ENCODE measurements around the gene INKA1. TPM values are rescaled to one million over a fixed set of nuclear protein-coding genes. Genes with fewer than 3 reads are reported as not detected.

INKA1 gene
- total and polyA plus RNA-seq, 2 of the 8 experiments (the other 6 are each of a cell fraction or from before 2014, with no cell fraction given) = 1.3 to 4.7 TPM

DNA sequence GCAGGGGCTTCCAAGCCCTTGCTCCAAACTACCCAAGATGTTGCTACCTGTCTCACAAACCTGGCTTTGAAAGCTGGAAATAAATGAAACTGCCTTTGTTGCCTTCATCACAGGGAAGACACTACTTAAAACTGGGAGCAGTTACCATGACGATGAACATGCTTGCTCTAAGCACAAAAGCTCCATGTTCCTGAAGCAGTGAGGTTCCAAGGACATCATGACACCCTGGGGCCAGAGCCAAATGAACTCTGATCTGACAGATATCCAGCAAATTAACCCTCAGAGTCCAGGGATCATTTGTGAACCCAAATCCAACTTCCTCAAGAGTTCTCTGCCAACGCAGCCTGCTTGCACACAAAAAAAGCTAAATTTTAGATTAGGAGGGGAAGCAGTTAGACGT lies 42.6 kb downstream of the INKA1 start:
- Histone ChIP-seq H3K9me3 (ENCODE audit: insufficient read depth in 2 of 2, low read depth in 1 of 2, low read length in 1 of 2) (no peaks in the 10 kb centered on the region), H3K56ac (replicated peaks; ENCODE audit: insufficient read length, low read depth, low read length) (no peak overlapping the region), H2BK5ac (ENCODE audit: low read depth, low read length) (no peak overlapping the region), H2BK15ac (ENCODE audit: low read length) (no peak overlapping the region), H4K91ac (replicated peaks; ENCODE audit: insufficient read length, low read length) (no peak overlapping the region), H4K20me1 (replicated peaks in 1 of 2; ENCODE audit: control insufficient read depth in 1 of 2, insufficient read depth in 2 of 2, low read length in 2 of 2) (peaks cover 0 to 5% of the 10 kb centered on the region in 2 experiments), H4K5ac (ENCODE audit: insufficient read length, low read depth, low read length) (no peak overlapping the region), H3K27ac (ENCODE audit: low read depth, low read length) (no peak overlapping the region), H4K8ac (ENCODE audit: extremely low read depth, insufficient read depth, low read length) (no peak overlapping the region), H3K36me3 (ENCODE audit: control insufficient read depth in 2 of 4, insufficient read depth in 4 of 4, low read length in 3 of 4) (peaks cover 2 to 39% (median 30%) of the 10 kb centered on the region in 4 experiments; a peak in 6 of 8 replicates), H3K4me2 (ENCODE audit: insufficient read depth in 1 of 2, low read depth in 2 of 2, low read length in 2 of 2) (no peak overlapping the region), H3K79me1 (ENCODE audit: low read depth, low read length) (peaks cover 2% of the 10 kb centered on the region; the same call in 1 of the 2 replicates), H2BK120ac (replicated peaks; ENCODE audit: low read depth, low read length) (no peak overlapping the region), H3K4me3 (ENCODE audit: extremely low read depth in 1 of 4, insufficient read depth in 2 of 4, low read depth in 3 of 4, low read length in 4 of 4) (no peak overlapping the region), H3K4me1 (replicated peaks in 1 of 4; ENCODE audit: control insufficient read depth in 3 of 4, insufficient read depth in 4 of 4, low read length in 3 of 4) (peaks cover 0 to 6% (median 0%) of the 10 kb centered on the region in 4 experiments; a peak in 2 of 7 replicates), H3K23ac (ENCODE audit: insufficient read length) (no peak overlapping the region), H3K9ac (replicated peaks in 1 of 4; ENCODE audit: extremely low read depth in 1 of 4, low read depth in 3 of 4, low read length in 3 of 4) (no peak overlapping the region), H2BK12ac (ENCODE audit: low read depth, low read length) (no peak overlapping the region), H2AK5ac (ENCODE audit: low read depth, low read length) (no peak overlapping the region), H3K79me2 (ENCODE audit: control insufficient read depth in 1 of 2, insufficient read depth in 2 of 2, low read length in 2 of 2) (no peaks in the 10 kb centered on the region), H2AFZ (ENCODE audit: low read length) (no peak overlapping the region), H2BK20ac (ENCODE audit: low read length) (no peak overlapping the region), H3K4ac (replicated peaks; ENCODE audit: insufficient read length, low read depth, low read length) (no peak overlapping the region), H3K27me3 (replicated peaks in 1 of 4; ENCODE audit: control insufficient read depth in 3 of 4, extremely low read depth in 1 of 4, insufficient read depth in 3 of 4, low read length in 3 of 4) (no peaks in the 10 kb centered on the region), H3K23me2 (ENCODE audit: low read depth, low read length) (no peaks in the 10 kb centered on the region), H3K18ac (ENCODE audit: extremely low read depth, low read length) (no peak overlapping the region), H3K14ac (ENCODE audit: insufficient read length) (no peak overlapping the region)
- 98% methylated on average over 3 of the region's 3 CpGs; no CpG with 5 or more reads in 1 of the 2 experiments for WGBS, 2 experiments (ENCODE audit: extremely low coverage in 1 of 2, insufficient coverage in 1 of 2, insufficient read length in 1 of 2, insufficient replicate concordance in 2 of 2, low coverage in 1 of 2, low lambda C conversion rate in 2 of 2, missing lambda C conversion rate in 1 of 2)
- ChIA-PET CTCF (ENCODE audit: partially characterized antibody) (interaction anchor here (0.6 to 15.2 kb wide), 5 partner anchors 13 to 93 kb away, joined by 4 to 306 read pairs (median 9); partner anchors contain the start of genes CDHR4, INKA1, MST1R and UBA7), POLR2A (ENCODE audit: partially characterized antibody) (interaction anchor here (0.6 to 1.3 kb wide), 3 partner anchors 17 to 712 kb away, joined by 3 to 4 read pairs (median 3); no protein-coding TSS in a partner anchor)
- DNase-seq (ENCODE audit: low read depth in 1 of 2, low spot score in 2 of 2) = no peak
- no peak for FAIRE-seq
- TF ChIP-seq, protein P1, sequence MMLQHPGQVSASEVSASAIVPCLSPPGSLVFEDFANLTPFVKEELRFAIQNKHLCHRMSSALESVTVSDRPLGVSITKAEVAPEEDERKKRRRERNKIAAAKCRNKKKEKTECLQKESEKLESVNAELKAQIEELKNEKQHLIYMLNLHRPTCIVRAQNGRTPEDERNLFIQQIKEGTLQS (IDR thresholded peaks at IDR 0.05; ENCODE audit: insufficient read depth, low read depth, low read length) = no peak
- TF ChIP-seq ASH2L (IDR thresholded peaks at IDR 0.05; ENCODE audit: low read length) = no peak
- no peak for TF ChIP-seq RAD21 (IDR thresholded peaks at IDR 0.05 in 1 of 2, conservative IDR thresholded peaks at IDR 0.05 in 1 of 2; ENCODE audit: low read depth in 2 of 2, low read length in 2 of 2)
- no peak for TF ChIP-seq KDM4A (IDR thresholded peaks at IDR 0.05; ENCODE audit: low read depth, low read length, severe bottlenecking)
- no peak for TF ChIP-seq YY1 (IDR thresholded peaks at IDR 0.05; ENCODE audit: low read depth, low read length)
- TF ChIP-seq NANOG (IDR thresholded peaks at IDR 0.05; ENCODE audit: insufficient read depth, low read depth, low read length, poor library complexity, severe bottlenecking) = no peak
- TF ChIP-seq, protein P2, sequence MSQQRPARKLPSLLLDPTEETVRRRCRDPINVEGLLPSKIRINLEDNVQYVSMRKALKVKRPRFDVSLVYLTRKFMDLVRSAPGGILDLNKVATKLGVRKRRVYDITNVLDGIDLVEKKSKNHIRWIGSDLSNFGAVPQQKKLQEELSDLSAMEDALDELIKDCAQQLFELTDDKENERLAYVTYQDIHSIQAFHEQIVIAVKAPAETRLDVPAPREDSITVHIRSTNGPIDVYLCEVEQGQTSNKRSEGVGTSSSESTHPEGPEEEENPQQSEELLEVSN (IDR thresholded peaks at IDR 0.05) = no peak
- no peak for TF ChIP-seq CTCF (IDR thresholded peaks at IDR 0.05; ENCODE audit: control extremely low read depth in 1 of 3, insufficient read depth in 1 of 3, low read depth in 1 of 3, low read length in 3 of 3)
- no peak for TF ChIP-seq CBX8 (IDR thresholded peaks at IDR 0.05; ENCODE audit: borderline replicate concordance, low read depth, low read length)
